SW 1271 (cell line): ENCODE measurements around the gene ZMYND11.
A peak's percentile ranks its signal among the peaks of the same experiment; 100 is the strongest.

Source experiments
- DNase-seq, 2 experiments: peaks; one replicate each; lab custom pipeline; 2025; lab: John Stamatoyannopoulos, UW

ZMYND11 gene

GRCh38 chr10:135132-135600, at the start of gene ZMYND11:
Gene ZMYND11, plus strand, starts transcription at chr10:135455. Its CDS starts 44,558 bp downstream, at chr10:180013.
- peak in 1 of 2 experiments; percentile 24 for DNase-seq

GRCh38 chr10:86031-86430, 49.2 kb upstream of the ZMYND11 start:
- no peak for DNase-seq

GRCh38 chr10:87177-88080, 47.8 kb upstream of the ZMYND11 start:
- DNase-seq = no peak

GRCh38 chr10:88253-88652, 47.0 kb upstream of the ZMYND11 start:
- DNase-seq = no peak

GRCh38 chr10:89248-89647, 46.0 kb upstream of the ZMYND11 start:
- DNase-seq = no peak

- no peak for DNase-seq
Observed at GRCh38 chr10:90161-90560, 45.1 kb upstream of the ZMYND11 start.

- DNase-seq = no peak
Observed at GRCh38 chr10:91313-91712, 43.9 kb upstream of the ZMYND11 start.

GRCh38 chr10:92153-92552, 43.1 kb upstream of the ZMYND11 start:
- DNase-seq = no peak

- DNase-seq = no peak
Observed at GRCh38 chr10:92846-93245, 42.4 kb upstream of the ZMYND11 start.

- DNase-seq = no peak
Observed at GRCh38 chr10:94613-95012, 40.6 kb upstream of the ZMYND11 start.

GRCh38 chr10:95356-96115, 39.7 kb upstream of the ZMYND11 start:
- no peak for DNase-seq

GRCh38 chr10:96466-96865, 38.8 kb upstream of the ZMYND11 start:
- DNase-seq = no peak

- DNase-seq = no peak
Observed at GRCh38 chr10:104416-104815, 30.8 kb upstream of the ZMYND11 start.

- DNase-seq = no peak
Observed at GRCh38 chr10:104862-105565, 30.2 kb upstream of the ZMYND11 start.

GRCh38 chr10:105806-106205, 29.4 kb upstream of the ZMYND11 start:
- no peak for DNase-seq

GRCh38 chr10:106740-107139, 28.5 kb upstream of the ZMYND11 start:
- no peak for DNase-seq

- DNase-seq = no peak
Observed at GRCh38 chr10:112246-112645, 23.0 kb upstream of the ZMYND11 start.

- DNase-seq = no peak
Observed at GRCh38 chr10:124874-125273, 10.4 kb upstream of the ZMYND11 start.

- no peak for DNase-seq
Observed at GRCh38 chr10:127612-128432, 7.4 kb upstream of the ZMYND11 start.

GRCh38 chr10:129810-130209, 5.4 kb upstream of the ZMYND11 start:
- DNase-seq = no peak
